ENCODE results near the gene PLPPR3.

DNA sequence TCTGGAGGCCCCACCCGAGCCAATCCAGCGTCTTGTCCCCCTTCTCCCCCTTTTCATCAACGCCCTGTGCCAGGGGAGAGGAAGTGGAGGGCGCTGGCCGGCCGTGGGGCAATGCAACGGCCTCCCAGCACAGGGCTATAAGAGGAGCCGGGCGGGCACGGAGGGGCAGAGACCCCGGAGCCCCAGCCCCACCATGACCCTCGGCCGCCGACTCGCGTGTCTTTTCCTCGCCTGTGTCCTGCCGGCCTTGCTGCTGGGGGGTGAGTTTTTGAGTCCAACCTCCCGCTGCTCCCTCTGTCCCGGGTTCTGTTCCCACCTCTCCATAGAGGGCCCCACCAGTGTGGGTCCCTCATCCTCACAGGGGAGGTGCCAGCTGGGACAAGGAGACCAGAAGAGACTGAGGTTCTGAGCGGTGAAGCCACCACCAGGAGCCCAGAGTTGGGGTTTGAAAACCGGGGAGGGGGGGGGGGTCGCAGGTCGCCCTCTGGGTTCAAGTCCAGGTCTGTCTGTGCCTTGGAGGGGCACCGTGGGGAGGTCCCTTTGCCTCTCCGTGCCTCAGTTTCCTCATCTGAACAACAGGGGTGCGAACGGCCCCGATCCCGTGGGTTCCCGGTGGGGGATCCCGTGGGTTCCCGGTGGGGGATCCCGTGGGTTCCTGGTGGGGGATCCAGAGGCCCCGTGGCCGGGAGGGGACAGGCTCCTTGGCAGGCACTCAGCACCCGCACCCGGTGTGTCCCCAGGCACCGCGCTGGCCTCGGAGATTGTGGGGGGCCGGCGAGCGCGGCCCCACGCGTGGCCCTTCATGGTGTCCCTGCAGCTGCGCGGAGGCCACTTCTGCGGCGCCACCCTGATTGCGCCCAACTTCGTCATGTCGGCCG lies 30.6 kb upstream of the PLPPR3 start, which contains the start of gene ELANE:
- TF ChIP-seq, protein P1, sequence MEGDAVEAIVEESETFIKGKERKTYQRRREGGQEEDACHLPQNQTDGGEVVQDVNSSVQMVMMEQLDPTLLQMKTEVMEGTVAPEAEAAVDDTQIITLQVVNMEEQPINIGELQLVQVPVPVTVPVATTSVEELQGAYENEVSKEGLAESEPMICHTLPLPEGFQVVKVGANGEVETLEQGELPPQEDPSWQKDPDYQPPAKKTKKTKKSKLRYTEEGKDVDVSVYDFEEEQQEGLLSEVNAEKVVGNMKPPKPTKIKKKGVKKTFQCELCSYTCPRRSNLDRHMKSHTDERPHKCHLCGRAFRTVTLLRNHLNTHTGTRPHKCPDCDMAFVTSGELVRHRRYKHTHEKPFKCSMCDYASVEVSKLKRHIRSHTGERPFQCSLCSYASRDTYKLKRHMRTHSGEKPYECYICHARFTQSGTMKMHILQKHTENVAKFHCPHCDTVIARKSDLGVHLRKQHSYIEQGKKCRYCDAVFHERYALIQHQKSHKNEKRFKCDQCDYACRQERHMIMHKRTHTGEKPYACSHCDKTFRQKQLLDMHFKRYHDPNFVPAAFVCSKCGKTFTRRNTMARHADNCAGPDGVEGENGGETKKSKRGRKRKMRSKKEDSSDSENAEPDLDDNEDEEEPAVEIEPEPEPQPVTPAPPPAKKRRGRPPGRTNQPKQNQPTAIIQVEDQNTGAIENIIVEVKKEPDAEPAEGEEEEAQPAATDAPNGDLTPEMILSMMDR (optimal IDR thresholded peaks at IDR 0.05 in 1 of 3, IDR thresholded peaks at IDR 0.05 in 1 of 3, conservative IDR thresholded peaks at IDR 0.05 in 1 of 3; ENCODE audit: extremely low read depth in 1 of 3, insufficient read depth in 2 of 3, low read length in 3 of 3): no peak
- TF ChIP-seq EZH2 (IDR thresholded peaks at IDR 0.05; ENCODE audit: low read length): no peak

Data from keratinocyte (primary cell).